HG02884 (cell line): ENCODE data around the gene IGFBP6.
"Not testable (repeated sequence)": the region's sequence is repeated elsewhere in the genome, so short reads cannot be mapped to it uniquely, and the experiment has no call there.

Experiments used
- ATAC-seq: cut with Tn5 transposase; IDR thresholded peaks from one replicate; pipeline ENCODE4 v1.9.1; 2021; ENCODE audit warnings: mild to moderate bottlenecking, moderate library complexity; ENCODE audit not compliant: unreplicated experiment

IGFBP6 gene

DNA sequence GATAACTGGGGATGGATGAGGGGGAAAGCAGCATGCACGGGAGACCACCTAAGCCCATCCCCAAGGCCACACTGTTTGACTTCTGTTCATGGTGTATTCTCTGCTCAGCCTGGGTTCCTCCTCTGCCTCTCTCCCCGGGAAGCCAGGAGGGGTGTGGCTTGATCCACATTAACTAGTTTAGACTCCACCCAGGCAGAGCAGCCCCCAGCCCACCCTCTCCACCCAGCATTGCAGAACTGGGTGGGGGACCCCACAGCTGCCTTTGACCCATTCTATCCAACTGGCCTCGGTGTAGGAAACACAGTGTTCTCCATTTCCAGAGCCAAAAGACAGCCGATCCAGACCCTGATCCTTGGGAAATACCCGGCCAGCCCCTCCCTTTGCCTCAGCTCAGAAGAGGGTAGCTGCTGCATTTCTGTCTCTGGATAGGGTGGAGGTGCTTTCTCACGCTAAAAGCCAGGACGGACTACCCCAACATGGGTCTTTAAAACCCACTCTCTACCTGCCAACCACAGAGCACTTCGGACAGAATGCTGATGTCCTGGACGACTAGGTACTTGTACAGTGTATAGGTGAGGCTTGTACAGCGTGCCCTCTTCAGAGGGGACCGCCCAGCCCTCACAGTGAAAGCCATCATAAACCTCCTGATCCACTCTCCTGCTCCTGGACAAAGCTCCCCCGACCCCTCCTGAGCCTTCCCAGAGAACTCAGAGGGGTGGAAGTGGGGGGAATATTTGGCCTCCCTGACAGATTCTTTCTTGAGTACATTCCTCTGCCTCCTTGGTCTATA lies 27.7 kb upstream of the IGFBP6 start:
- no peak for ATAC-seq

DNA sequence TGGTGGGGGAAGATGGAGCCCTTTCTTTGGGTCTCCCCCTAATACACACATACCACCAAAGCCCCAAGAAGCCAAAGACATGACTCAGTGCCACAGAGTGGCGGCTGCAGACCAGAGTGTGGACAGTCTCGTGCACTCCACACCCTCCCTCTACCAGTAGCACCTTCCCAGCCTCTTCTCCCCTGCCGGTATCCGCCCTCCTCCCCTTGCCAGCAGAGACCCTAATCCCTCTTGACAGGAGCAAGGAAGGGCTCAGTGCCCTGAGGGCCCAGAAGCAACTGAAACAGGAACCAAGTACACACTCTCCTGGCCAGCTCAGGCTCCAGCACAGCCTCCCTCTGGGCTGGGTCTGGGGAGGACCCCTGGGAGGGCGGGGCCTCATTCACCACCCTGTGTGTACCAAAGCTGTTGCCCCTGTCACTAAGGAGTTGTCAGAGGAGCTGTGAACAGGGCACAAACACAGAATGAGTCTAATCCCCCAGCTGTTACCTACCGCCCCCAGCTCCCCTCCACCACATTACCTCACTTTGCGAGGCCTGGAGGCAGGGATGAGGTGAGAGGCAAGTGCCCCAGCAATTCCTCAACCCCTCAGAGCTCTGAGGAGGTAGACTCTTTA lies 26.5 kb upstream of the IGFBP6 start:
- ATAC-seq = no peak

DNA sequence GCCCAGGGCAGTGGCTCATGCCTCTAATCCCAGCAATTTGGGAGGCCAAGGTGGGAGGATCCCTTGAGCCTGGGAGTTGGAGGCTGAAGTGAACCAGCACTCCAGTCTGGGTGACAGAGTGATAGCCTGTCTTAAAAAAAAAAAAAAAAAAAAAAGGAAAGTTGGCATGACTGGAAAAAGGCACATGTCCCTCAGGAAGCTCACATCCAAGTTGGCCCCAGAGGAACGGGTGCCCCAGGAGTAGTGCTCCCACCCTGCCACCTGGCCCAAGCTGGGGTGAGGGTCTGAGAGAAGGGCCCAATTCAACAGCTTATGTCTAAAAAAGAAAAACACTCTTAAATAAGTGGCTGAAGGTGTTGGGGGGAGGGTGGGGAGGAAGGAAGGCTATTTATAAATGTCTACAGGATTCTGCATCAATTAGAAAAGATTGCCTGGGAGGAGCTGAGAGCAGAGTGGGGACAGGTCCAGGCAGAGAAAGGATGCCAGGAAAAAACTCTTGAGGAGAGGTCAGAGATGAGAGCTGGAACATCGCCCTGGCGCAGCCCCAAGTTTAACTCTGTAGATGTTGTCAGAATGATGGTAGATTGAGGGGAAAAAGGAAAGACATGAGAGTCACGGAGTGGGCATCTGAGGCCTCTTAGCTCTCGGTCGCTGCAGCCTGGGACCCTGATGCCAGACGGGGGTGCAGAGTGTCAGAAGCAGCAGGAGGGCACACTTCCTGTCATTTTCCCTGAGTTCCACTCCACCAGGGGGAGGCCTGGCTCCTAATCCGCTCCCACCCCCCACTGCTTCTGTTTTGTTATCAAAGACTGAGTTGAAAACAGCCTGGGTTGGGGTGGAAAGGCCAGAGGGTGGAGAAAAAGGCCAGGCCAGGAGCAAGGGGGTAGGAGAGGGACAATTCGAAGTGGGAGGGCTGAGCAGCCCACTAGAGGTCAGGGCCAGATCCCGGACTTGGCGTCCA lies 25.6 kb upstream of the IGFBP6 start:
- no peak for ATAC-seq

DNA sequence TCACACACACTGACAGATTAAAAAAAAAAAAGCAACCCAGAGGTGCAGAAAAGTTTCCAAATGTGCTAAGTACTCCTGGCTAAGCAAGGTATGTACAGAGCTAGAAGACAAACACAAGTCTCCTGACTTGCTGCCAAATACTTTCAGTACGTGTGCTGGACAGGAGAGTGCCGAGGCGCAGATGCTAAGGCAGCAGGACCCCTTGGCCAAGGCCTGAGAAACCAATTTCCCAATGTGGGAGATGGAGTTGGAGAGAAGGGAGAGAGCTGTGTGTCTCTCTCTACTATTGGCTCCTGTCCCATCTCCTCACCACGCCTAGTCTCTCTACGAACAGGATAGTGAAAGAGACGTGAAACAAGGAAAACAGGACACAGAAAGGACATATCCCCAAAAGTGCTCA lies 23.6 kb upstream of the IGFBP6 start:
- no peak for ATAC-seq

DNA sequence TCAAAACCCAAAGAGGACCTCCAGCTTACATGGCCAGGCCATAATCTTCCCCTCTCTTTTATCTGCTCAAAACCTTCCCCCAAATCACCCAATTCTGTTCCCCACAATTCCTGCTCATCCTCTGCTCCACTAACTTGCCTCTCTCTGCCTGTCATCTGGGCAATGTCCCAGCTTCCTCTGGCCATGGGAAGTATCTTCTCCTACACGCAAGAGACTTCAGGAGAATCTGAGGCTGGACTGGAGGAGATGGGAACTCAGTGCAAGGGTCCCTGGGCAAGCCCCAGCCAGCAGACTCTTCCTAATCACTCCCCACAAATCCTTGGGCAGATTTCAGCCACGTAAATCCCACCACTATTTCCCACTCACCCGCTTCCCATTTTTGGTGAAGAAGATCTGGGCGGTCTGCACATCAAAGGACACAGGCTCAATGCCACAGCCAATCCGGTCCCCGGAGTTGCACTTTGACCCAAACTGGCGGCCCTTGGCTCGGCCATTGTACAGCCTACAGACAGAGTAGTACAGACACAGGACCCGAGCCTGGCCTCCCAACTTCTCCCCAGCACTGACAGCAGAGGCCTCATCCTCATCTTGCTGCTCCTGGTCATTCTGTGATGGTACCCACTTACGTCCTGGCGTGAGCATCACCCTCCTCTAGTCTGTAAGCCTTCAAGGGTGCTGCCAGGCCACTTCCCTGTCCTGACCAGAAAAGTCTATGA lies 23.0 kb upstream of the IGFBP6 start:
- ATAC-seq = no peak

DNA sequence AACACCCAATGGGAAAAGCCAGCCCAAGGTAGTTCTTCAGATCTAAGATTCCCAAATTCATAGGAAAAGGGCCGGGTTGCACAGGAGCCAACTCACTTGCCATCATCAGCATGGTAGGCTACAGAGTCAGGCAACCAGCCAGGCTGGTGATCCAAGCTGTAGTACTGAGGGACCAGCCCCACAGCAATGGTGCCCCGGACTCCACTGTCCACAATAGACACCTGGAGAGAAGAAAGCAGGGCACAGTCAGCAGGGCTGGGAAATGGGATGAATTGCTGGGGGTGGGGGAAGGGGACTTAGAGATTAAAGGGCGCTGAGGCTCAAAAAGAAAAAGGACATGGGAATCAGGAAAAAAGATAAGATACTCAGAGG lies 22.5 kb upstream of the IGFBP6 start:
- no peak for ATAC-seq

DNA sequence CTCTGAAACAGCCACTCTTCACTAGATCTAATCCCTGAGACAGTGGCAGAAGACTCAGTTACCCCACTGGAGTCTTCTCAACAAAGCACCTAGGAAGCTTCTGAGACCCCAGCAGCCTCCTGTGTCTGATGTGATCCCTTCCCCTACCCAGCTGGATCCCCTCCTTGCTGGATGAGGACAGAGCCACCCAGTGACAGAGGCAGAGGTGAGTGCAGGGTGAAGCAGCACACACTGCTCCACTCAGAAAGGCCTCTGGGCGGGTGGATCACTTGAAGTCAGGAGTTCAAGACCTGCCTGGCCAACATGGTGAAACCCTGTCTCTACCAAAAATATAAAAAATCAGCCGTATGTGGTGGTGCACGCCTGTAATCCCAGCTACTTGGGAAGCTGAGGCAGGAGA lies 21.0 kb upstream of the IGFBP6 start:
- no peak for ATAC-seq

DNA sequence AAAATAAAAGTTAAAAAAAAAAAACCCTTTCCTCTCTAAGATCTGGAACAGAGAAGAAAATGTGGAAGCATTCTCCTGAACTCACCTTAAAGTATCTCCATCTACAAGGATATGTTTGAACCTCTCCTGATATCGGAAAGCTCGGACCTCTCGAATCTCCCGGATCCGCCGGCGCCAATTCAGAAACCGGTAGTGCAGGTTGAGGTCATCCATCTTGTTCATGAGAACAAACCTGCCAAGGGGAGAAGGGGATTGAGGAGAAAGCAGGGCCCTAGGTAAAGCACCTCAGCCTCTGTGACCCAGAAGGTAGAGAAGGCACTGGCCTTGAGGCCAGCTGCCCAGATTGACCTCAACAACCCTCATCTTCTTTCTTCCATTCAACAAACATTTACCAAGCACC lies 20.4 kb upstream of the IGFBP6 start:
- no peak for ATAC-seq

DNA sequence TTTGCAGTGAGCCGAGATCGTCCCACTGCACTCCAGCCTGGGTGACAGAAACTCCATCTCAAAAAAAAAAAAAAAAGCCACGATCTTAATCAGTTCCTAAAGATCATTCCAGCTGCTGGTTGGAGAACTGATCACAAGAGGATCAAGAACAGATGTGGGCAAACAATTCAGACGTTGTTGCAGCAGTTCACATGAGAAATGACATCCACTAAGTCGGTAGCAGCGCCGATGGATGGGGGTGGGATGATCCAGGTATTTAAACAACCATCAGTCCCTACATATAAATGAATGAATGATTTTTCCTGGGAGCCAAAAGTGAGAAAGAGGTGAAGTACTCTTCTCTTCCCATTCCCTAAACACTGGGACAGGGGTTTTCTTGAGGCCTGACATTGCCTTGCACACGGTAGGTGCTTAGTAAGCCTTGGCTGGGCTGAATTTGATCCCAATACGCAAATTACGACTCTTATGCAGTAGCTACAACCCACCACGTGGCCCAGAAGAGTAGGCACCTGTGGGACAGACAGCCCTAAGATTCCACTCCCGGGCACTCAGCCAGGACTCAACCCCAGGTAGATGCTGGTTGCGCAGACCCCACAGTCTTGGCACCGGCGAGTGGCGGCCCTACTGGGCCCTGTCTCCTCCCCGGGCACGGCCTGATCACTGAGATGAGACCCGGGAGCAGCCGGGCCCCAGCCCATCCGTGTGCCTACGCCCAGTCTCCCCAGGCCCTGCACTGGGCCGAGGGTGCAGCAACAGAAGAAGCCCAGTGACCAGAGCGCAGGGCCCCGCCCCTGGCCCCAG lies 18.8 kb upstream of the IGFBP6 start:
- no peak for ATAC-seq

DNA sequence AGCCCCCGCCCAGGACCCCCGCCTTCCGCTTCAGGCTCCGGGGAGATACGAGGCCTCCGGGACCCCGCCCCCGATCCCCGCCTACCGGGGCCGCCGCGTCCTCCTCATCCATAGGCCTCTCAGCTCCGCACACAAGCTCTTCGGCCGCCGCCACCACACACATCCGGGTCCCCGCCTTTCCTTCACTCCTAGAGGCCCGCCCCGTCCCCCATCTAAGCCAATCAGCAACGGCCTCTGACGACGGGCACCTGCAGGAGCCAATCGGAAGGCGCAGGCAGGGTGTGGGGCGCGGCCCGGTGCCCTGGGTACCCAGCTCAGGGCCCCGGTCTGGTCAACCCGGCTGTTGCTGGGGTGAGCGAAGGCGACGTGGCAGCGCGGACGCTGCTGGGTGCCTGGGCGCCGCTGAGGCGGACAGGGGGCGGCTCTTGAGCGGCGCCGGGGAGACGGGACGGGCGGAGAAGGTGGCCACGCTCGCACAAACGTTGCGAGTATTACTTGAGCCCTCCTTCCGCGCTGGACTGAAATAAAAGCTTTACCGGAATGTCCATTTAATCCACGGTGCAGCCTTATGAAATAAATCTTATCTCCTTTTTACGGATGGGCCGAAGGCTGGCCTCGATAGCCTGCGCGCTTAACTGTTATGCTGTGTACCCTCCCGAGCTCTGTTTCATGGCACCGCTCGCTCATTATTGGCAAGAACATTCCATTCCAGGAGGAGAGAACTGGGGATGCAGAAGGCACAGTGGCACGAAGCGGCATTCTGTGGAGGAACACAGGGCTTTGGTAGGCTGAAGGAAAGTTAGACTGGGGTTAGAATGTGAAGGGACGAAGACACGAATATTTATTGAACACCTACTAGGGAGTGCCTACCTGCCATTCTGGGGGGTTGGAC lies 18.0 kb upstream of the IGFBP6 start, which contains the start of gene SPRYD3:
TSS of gene SPRYD3 (minus strand) at position 165 of the 892 bp plus-strand sequence. CDS start at position 108, 57 bp downstream.
- peak; percentile 99 for ATAC-seq

DNA sequence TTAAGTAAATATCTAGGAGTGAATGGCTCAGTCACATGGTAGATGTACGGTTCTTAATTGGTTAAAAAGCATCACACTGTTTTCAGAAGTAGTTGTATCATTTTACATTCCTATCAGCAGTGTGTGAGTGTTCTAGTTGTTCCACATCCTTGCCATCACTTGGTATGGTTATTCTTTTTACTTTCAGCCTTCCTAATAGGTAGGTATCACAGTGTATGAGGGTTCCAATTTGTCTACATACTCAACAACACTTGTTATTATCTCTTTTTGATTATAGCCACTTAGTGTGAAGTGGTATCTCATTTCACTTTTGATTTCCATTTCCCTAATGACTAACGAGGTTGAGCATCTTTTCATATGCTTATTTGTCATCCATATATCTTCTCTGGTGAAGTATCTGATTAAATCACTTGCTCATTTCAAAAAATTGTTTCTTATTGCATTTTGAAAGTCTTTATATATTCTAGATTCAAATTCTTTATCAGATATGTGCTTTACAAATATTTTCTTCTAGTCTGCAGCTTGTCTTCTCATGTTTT lies 14.8 kb upstream of the IGFBP6 start:
- no peak for ATAC-seq

DNA sequence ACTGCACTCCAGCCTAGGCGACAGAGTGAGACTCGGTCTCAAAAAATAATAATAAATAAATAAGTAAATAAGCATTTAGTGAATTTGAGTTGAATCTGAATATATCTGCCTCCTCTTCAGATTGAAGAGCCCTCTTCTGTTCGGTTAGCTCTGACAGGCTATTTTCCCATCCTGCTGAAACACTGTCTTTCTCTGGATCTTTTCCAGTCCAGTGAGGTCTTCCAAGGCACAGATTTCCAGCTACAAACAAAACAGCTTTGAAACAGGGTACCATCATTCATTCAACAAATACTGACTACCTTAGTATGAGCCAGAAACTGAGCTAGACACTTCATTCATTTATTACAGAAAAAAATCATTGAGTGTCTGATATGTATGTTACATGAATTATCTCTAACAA lies 11.1 kb upstream of the IGFBP6 start:
- no peak for ATAC-seq

DNA sequence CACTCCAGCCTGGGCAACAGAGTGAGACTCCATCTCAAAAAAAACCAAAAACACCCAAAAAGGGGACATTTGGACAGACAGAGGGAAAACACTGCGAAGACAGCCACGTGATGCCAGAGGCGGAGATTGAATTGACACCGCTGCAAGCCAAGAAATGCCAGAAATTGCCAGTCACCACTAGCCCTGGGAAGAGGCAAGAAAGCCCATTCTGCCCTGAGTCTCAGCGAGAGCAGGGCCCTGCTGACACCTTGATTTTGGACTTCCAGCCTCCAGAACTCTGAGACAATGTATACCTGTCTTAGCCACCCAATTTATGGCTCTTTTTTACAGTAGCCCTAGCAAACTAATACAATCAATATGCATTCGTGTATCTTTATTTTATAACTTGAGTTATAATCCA lies 7.4 kb upstream of the IGFBP6 start:
- ATAC-seq = no peak

DNA sequence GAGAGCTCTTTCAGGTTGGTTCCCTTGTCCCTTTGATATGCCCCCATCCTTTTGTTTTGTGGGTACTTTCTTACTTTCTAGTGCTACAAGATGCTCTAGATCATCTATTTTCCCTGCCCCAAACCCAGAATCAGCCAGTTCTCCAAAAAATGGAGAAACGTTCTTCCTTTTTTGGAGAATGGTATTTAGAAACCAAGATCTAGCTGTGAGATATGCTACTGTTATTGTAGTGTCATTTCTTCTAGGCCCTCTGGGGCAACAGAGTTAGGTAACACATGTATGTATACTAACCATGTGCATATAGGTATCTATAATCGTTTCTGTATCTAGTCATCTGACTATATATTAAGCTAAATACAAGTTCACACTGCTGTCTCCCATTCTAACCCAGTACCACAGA lies 6.9 kb upstream of the IGFBP6 start:
- no peak for ATAC-seq

DNA sequence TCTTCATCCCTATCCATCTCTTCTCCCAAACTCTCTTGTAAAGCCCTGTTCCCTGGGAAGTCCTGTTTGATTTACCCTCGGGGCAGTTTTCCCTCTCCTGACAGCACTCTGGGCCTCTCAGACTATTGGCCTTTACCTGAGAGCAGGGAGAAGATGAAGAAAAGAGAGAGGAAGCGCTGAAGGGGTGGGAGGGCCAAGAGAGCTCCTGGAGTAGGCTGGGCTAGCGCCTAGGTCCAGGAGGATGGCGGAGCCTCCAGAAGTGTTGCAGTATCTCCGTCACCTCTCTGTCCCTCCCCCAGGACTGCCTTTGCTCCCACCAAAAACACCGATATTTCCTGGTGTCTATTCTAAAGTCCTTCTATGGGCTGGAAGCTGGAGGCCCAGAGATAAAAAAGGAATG lies 5.7 kb upstream of the IGFBP6 start:
- no peak for ATAC-seq

DNA sequence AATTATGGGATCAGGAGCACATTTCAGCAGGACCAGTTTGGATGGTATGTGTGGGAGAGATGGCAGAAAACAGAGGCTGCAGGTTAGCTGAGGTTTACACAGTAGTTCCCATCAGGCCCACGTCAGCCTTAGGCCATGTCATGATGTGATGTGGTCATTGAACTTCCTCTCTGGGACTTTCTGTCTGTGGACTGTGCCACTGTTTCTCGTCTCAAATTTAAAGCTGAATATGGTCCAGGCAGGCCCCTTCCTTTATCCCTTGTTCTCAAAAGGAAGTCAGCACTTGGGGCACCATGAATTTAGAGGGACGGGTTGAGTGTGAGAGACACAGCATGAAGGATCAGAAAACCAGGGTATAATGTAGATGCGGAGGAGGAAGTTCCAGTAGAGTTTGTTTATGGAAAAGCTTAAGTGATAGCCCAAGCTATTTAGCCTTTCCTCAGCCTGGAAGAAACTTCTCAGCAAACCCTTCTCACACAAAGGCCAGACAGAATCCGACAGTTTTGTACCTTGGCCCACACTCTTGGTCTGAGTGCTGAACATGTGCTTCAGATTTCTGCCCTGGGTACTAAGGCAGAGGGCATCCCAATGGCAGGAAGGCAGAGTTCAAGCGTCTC lies 3.6 kb upstream of the IGFBP6 start:
- no peak for ATAC-seq

DNA sequence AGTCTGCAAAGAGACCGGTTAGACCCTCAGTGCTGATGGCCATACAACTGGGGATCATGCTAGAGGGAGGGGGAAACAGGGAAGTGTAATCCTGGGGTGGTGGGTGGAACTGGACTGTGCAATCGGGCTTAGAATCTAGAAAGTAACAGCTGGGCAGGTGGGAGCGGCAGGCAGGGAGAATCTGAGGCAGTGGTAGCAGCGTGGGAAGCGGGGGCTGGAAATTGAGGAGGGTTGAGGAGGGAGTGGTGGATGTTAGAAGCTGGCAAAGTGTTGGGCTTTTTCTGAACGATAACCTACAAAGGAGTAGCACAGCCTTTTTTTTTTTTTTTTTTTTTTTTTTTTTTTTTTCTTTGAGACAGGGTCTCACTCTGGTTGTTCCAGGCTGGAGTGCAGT lies 3.1 kb upstream of the IGFBP6 start:
- ATAC-seq = no peak

DNA sequence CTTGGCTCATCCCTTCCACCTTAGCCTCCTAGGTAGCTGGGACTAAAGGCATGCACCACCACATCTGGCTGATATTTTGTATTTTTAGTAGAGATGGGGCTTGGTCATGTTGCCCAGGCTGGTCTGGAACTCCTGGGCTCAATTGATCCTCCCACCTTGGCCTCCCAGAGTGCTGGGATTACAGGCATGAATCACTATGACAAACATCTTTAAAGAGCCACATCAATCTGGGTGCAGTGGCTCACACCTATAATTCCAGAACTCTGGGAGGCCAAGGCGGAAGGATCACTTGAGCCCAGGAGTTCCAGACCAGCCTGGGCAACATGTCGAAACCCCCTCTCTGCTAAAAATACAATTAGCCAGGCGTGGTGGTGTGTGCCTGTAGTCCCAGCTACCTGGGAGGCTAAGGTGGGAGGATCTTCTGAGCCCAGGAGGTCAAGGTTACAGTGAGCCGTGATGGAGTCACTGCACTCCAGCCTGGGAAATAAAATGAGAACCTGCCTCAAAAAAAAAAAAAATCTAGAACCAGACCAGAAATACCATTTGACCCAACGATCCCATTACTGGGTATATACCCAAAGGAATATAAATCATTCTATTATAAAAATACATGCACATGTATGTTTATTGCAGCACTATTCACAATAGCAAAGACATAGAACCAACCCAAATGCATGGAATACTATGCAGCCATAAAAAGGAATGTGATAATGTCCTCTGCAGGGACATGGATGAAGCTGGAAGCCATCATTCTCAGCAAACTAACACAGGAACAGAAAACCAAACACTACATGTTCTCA lies 2.5 kb upstream of the IGFBP6 start:
- ATAC-seq = not testable (repeated sequence)
